HK-2 (cell line): Measurements from ENCODE around the gene TEX101.
"Not testable (repeated sequence)": the region's sequence is repeated elsewhere in the genome, so short reads cannot be mapped to it uniquely, and the experiment has no call there.

Experiments used
- DNase-seq: peaks from one replicate; pipeline ENCODE4 v3.0.0-alpha.2; 2018; ENCODE audit not compliant: unreplicated experiment

TEX101 gene, protein sequence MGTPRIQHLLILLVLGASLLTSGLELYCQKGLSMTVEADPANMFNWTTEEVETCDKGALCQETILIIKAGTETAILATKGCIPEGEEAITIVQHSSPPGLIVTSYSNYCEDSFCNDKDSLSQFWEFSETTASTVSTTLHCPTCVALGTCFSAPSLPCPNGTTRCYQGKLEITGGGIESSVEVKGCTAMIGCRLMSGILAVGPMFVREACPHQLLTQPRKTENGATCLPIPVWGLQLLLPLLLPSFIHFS

DNA sequence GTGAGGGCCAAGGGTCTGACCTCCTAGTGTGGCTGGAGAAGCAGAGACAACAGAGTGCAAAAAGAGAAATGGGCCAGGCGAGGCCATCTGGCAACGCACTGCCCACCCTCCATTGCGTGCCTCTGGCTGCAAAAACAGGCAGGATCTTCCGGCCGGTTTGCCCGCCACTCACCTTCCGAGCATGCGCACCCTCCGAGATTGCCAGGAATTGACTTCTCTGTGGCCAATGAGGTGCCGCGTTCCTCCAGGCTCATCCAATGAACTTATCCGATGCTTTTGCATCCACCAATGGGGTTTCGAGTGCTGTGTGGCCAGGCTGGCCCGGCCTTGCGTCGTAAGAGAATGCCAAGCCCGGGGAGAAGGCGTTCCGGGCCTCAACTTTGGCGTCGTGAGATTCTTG, at the start of gene TEX101:
TEX101 (plus strand) TSS at position 337 of the 400 bp plus-strand sequence. CDS start 1,030 bp downstream, outside the sequence.
- no peak for DNase-seq

DNA sequence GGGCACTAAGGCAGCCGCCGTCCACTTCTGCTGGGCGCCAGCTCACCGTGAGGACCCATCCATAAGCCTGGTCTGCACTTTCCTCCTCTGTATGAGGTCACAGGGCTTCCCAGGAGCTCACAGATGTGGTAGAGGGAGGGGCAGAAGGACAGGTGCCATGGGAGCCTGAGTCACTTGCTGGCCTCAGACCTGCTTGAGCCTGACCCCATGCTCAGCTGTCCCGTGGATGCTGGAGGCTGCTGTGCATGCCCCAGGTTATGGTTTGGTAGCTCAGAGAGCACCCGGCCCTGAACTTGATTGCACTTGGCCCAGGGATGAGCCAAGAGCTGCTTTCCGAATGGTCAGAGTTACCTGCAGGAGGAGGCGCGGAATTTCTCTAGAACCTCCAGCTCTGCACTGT, 49.0 kb upstream of the TEX101 start:
- not testable (repeated sequence) for DNase-seq

DNA sequence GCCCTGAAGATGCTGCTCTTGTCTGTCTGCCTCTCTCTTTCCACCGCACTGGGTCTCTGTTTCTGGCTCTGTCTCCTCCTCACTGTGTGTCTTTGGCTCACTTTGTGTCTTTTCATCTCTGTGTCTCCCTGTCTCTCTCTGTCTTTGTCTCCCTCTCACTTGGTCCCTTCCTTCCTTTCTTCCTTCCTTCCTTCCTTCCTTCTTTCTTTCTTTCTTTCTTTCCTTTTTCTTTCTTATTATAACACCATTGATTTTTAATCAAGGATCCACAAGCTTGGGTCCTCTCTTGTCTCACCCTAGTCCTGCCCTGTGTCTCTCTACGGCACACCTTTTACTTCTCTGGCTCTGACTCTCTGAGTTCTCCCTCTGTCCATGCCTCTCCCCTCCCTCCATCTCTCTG, 46.9 kb upstream of the TEX101 start:
- no peak for DNase-seq

DNA sequence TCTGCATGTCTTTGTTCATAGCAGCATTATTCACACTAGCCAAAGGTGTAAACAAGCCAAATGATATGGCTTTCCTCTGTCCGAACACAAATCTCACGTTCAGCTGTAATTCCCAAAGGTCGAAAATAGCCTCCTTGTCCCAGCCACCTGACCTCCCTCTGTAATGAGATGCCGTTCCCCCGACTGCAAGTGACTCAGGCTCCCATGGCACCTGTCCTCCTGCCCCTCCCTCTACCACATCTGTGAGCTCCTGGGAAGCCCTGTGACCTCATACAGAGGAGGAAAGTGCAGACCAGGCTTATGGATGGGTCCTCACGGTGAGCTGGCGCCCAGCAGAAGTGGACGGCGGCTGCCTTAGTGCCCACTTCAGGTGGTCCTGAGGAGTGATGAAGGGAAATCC, 45.8 kb upstream of the TEX101 start:
- not testable (repeated sequence) for DNase-seq

DNA sequence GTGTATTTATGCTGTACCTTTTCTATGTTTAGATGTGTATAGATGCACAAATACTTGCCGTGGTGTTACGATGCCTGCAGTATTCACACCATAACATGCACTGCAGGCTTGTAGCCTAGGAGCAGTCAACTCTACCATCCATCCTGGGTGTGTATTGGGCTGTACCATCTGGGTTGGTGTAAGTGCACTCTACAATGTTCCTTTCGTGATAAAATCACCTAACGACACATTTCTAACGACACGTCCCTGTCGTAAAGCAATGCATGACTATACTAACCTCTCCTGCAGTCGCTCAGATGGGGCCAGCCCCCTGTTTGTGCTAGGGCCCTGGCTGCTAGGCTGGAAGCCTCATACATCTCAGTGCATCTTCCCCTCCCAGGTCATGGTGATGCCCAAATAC, 42.8 kb upstream of the TEX101 start:
- no peak for DNase-seq

DNA sequence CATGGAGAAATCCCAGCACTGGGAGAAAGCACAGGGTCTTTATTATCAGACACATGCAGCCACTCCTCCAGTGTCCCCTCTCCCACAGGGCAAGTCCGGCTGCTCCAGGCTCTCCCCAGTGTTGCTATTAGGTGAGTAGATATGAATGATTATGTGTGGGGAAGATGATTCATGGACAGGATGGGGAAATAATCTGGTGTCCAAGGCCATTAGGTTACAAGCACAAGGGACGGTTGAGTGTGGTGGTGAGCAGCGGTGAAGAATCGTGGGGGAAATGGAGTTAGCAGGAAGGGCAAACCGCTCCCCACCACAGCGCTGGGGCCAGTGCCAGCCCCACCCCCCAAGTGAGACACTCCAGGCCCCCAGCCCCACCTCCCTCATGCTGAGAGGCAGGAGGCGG, 42.2 kb upstream of the TEX101 start:
- DNase-seq = no peak

DNA sequence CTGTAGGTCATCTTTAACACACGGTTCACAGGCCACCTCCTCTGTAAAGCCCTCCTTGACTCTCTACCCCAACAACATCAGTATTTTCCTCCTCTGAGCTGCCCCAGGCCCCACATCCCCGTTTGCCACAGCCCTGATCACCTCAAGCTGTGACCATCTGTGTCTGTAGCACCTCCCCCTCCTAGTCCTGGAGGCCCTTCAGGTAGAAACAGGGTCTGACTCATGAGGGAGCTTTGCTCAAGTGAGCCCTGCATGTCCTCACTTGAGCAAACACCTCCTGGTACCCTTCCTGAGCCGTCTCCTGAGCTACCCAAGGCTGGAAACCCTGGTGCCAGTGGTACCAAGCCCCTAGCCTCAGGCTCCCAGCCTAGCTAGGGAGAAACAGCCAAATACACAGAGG, 37.1 kb upstream of the TEX101 start:
- not testable (repeated sequence) for DNase-seq

DNA sequence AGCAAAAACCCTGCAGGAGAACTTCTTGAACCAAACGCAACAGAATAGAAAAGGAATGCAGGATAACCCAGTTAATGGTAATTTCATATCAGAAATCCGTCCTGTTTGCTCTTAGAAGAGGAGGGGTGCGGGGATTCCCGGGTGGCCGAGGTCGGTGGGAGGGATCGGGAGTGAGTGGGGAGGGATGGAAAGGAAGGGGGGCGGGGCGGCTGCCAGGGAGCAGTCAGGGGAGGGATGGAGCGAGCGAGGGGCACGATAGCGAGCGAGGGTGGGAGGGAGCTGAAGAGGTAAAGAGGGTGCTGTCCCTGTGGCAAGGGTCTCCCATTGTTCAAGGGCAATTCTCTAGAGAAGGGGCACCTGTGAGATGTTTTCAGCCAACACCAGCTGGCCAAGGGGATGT, 34.7 kb upstream of the TEX101 start:
- DNase-seq = no peak

DNA sequence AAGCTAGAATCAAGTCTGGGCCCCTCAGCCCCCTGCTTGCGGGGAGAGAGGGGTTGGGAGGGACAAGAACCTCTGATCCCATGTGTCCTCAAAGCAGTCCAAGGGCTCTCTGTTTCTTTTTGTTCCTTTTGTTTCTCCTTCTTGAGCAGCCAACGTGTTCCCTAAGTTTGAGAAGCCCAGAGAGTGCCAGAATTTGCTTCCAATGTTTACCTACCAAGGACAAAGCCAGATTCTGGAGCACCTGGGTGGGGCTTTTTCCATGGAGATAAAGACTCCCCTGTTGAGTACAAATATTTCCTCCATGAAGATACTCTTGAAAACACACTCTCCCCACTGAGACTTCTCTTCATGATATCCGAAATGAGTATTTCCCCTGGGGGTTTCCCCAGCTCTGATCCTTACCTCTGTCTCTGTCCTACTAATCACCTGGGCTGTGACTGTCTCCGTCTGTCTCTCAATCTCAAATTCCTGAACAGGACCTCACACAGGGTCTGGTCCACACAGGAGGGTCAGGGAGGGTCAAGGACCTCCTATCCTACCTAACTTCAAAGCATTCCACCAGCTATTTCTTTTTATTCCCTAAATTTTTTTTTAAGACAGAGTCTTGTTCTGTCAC, 33.8 kb upstream of the TEX101 start:
- no peak for DNase-seq

DNA sequence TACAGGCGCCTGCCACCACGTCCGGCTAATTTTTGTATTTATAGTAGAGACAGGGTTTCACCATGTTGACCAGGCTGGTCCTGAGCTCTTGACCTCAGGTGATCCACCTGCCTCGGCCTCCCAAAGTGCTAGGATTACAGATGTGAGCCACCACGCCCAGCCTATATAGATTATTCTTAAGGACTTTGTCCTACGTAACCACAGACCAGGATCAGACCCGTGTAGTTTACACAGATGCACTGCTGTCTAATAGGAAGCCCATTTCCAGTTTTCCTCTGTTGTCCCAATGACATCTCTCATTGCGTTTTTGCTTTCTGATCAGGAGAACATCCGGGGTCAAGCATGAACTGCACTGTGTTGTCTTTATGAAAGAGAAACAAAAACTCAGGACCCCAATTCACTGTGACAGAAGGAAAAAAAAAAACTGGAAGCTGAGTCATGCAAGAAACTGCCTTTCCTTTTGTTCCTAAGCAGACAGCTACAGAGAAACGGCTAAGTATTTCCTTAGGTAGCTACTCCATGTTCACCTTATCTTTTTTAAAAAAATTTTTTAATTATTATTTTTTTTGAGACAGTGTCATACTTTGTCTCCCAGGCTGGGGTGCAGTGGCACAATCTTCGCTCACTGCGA, 32.0 kb upstream of the TEX101 start:
- DNase-seq = not testable (repeated sequence)

DNA sequence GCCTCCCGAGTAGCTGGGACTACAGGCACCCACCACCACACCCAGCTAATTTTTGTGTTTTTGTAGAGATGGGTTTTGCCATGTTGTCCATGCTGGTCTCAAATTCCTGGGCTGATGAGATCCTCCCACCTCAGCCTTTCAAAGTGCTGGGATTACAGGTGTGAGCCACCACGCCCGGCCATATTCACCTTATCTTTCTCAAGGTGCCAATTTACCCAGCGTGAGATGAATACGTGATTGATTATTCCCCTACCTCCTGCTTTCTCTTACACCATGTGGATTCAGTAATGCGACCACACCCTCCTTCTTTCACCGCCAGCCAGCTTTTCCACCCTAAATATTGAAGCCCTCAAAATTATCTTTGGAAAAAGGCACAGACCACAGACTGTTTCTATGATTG, 31.4 kb upstream of the TEX101 start:
- DNase-seq = not testable (repeated sequence)

DNA sequence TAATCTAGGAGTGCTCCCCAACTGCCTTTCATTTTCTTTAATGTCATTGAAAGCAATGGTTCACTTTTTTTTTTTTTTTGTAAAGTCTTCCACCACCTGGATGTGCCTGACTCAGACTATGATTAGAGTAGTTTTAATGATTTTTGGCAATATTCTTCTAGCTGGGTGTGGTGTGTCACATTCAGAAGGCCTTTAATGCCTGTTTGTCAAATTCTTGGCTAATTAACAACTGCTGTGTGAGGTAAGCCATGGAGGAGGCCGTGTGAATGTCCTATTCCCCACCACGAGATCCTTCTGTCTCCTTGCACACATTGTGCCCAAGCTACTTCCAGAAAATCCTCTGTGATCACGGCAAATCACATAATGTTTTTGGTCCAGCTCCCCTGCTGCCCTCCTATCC, 30.9 kb upstream of the TEX101 start:
- not testable (repeated sequence) for DNase-seq

DNA sequence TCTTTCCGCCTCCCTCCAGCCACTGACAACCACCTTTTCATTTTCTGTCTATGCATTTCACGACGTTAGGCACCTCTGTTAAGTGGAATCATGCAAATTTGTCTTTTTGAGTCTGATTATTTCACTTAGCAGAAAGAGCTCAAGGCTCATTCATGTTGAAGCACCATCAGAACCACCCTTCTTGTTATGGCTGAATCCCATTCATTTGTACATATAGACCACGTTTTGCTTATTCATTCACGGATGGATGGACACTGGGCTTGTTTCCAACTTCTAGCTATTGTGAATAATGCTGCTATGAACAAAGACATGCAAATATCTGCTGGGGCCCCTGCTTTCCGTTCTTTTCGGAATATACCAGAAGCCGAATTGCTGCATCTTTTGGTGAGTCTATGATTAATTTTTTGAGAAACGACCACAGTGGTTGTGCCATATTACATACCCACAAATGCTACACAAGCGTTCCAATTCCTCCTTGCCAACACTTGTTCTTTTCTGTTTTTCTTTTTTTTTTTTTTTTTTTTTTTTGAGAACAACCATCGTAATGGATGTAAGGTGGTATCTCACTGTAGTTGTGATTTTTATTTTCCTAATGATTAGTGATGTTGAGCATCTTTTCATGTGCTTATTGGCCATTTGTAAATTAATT, 23.7 kb upstream of the TEX101 start:
- DNase-seq = not testable (repeated sequence)

DNA sequence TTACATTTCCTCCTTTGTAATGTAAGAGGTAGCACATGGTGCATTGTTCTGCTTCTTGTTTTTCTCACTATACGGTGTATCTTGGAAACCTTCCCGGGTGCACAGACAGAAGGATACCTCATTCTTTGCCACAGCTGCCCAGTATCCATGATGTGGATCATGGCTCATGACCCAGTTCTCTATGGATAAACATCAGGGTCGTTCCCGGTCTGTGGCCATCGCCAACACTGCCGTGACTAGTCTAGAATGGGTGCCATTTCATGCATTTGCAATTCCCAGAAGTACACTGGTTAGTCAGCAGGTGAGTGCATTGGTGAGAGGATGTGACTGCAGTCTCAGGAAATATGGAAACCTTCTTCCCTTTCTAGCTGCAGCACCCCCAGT, 23.1 kb upstream of the TEX101 start:
- not testable (repeated sequence) for DNase-seq

DNA sequence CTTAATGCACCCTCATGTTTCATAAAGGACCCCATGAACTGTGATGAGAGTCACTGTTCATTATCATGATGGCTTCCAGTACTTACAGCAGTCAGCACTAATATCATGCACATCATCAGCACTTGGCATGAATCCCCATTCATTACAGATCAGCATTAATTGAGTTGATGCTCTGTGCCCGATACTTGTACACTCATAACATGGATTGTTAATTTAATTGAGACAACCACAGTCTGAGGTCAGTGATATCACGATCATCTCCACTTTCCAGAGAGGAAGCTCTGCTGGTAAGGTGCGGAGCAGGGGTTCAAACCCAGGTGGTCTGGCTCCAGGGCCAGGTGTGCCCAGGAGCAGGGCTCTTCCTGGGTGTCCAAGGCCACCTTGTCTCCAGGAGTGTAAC, 21.2 kb upstream of the TEX101 start:
- DNase-seq = not testable (repeated sequence)

DNA sequence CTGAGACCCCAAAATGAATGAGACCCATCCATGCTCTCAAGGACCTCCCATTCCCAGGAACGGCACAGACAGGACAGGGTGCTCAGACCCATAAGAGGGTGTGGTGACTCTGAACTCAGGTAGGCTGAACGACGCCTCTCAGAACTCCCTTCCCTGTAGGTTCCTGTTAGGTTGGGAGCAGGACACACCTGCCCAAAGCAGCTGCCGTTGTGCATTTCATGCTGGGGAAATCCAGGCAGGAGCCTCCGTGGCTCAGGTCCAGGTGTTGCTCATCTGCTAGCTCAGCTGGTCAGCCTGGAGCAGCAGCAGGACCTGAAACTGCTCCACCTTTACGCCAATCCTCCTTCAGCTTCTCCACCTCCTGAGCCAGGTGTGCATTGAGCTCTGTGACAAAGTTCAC, 19.1 kb upstream of the TEX101 start:
- no peak for DNase-seq

DNA sequence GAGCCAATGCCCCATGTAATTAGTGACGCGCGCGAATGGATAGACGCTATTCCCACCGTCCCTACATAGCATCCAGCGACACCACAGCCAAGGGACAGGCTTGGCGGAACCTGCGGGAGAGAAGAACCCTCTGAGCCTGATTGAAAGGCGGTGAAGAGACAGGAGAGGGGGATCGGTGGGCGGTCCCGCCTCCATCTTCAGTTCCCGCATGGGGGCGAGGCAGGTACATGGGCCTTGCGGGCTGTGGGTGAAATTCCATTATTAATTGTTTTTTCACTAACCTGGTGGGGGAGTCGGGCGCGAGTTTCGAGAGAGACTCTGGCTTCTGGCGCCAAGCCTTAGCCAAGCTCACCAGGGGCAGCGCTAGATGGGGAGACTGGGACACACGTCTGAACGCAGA, 8.4 kb upstream of the TEX101 start:
- no peak for DNase-seq

DNA sequence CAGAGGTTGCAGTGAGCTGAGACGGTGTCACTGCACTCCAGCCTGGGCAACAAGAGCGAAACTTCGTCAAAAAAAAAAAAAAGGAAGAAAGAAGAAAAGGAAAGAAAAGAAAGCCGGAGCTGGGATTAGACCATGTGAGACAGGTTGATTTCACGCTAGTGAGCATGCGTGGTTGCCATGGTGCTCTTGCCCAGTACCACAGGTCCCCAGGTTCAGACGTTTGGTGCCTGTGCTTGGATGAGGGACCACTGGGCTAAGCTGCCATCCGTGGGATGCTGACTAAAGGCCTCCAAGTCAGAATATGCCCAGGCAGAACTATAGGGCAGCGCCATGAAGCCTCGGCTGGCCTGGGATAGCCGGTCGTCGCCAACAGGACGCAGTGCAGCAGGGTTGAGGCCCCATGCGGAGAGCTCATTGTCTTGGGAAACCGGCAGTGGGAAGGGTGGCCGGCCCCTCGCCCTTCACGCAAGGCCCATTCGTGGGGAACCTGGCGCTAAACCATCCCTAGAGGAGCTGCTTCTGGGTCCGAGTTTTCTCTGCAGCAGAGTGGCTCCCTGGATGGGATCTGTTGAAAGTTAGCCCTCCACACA, 7.2 kb upstream of the TEX101 start:
- DNase-seq = no peak

DNA sequence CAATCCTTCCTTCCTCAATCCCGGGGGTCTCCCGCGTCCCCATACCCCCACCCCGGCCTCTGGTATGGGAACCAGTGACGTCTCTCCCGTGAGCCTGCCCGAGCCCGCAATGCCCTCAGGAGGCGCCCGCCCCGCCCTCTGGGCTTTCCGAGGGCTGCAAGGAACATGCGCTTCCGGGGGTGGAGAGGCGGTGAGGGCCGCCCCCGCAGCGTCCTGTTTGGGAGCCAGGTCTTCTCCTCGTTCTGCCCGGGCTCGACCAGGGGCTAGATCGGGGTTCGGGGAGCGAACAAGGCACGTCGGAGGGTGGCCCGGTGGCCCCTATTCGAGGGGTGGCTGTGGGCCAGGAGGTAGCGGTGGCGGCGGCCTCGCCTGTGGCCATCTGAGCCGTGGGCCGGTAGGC, 6.6 kb upstream of the TEX101 start:
- no peak for DNase-seq

DNA sequence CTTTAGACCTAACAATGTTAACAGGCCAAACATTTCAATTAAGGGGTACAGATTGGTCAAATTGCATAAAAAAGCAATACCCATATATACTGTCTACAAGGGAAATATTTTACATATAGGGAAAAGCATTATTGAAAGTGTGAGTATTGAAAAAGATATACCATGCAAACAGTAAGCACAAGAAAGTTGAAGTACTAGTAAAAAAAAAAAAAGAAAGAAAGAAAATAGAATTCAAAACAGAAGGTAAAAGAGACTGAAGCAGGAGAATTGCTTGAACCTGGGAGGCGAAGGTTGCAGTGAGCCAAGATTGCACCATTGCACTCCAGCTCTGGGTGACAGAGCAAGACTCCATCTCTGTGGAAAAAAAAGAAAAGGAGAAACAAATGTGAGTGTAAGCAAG, 5.3 kb upstream of the TEX101 start:
- no peak for DNase-seq

DNA sequence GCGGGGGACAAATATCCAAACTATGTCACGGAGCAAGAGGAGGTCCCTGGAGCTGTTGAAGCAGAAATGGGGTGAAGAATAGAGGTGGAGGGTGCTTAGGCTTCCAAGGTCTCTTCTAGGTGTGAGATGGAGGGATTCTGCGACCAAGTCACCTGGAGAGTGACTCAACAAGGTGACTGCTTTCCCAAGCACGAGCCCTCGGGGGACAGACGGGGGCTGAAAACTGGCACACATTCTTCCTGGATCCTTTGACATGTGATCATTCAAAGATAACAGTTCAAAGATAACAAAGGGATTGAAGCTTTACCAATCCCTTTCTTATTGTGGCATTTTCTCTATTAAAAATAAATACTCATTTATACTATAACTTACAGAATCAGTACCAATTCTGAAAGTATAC, 2.2 kb upstream of the TEX101 start:
- no peak for DNase-seq

DNA sequence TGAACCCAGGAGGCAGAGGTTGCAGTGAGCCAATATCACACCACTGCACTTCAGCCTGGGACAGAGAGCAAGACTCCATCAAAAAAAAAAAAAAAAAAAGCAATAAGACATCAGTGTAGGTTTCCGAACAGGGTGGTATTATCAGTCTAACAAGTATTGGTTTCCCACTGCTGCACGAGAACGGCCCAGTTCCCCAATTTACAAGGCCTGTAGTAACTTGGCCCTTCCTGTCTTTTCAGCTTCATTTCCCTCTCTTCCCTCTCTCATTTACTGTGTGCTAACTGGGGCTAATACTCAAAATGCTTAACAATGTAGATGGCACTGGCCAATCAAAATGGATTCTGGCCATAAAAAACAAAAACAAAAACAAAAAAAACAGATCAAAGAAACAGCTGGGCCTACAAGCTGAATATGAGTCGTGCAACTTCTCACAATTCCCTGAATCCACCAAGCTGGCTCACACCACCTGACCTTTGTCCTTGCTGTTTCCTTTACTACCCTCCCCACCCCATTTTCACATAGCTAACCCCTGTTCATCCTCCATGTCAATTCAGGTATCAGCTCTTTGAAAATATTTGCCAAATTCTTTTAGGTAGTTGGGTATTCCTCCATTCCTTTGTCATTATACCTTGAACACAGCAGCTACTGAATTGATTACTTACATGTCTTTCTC, 2.4 kb downstream of the TEX101 start:
- DNase-seq = no peak
